Skeletal muscle tissue (tissue), 4 donors: ENCODE data around the gene MUSTN1. TPM values are rescaled to one million over a fixed set of nuclear protein-coding genes. Genes with fewer than 3 reads are reported as not detected.

Experiments used
- H3K27ac ChIP-seq: one replicate; pipeline ENCODE4 v1.7.0; 2013; ENCODE audit warnings: mild to moderate bottlenecking, low read depth, low read length, inconsistent platforms
- H3K27me3 ChIP-seq, 3 donors: one replicate each; pipeline ENCODE4 v1.7.0; 2013; ENCODE audit warnings: low read length in 3 of 3; ENCODE audit not compliant: control insufficient read depth in 3 of 3, insufficient read depth in 3 of 3
- H3K36me3 ChIP-seq, 3 donors: one replicate each; pipeline ENCODE4 v1.7.0; 2013; ENCODE audit warnings: low read length in 3 of 3; ENCODE audit not compliant: control insufficient read depth in 3 of 3, insufficient read depth in 3 of 3
- H3K4me1 ChIP-seq, 3 donors: one replicate each; pipeline ENCODE4 v1.7.0; 2013; ENCODE audit warnings: low read length in 3 of 3, mild to moderate bottlenecking in 3 of 3; ENCODE audit not compliant: control insufficient read depth in 3 of 3, insufficient read depth in 3 of 3
- H3K4me3 ChIP-seq, 3 donors: one replicate each; pipeline ENCODE4 v1.7.0; 2013; ENCODE audit warnings: low read length in 3 of 3
- H3K9ac ChIP-seq, 3 donors: one replicate each; pipeline ENCODE4 v1.7.0; 2013; ENCODE audit warnings: low read length in 3 of 3, mild to moderate bottlenecking in 3 of 3, moderate library complexity in 2 of 3, low read depth in 1 of 3
- H3K9me3 ChIP-seq, 3 donors: one replicate each; pipeline ENCODE4 v1.7.0; 2013; ENCODE audit warnings: low read length in 3 of 3; ENCODE audit not compliant: control insufficient read depth in 3 of 3
- total RNA-seq: library from RNA; depleted of rRNA; stranded (reverse); fragments of >200 nt; gene quantifications from one replicate; pipeline ENCODE4 v1.2.3, GENCODE V29; 2014
- donor health status: Osteomylitis.

Gene MUSTN1
- total RNA-seq, 1 donor from 2014 or later: 35.5 TPM

- Histone ChIP-seq H3K27me3 (no peaks in the 10 kb centered on the region), H3K4me1 (peaks cover 8 to 13% (median 11%) of the 10 kb centered on the region in 3 donors), H3K9ac (no peak overlapping the region), H3K27ac (no peak overlapping the region), H3K4me3 (no peak overlapping the region), H3K36me3 (peaks cover 54 to 71% (median 59%) of the 10 kb centered on the region in 3 donors), H3K9me3 (no peaks in the 10 kb centered on the region)
Measured at GRCh38 chr3:52816199-52816598, 18.6 kb downstream of the MUSTN1 start.

GRCh38 chr3:52813810-52814209 is 21.0 kb downstream of the MUSTN1 start:
- Histone ChIP-seq H3K27me3 (no peaks in the 10 kb centered on the region), H3K9me3 (no peaks in the 10 kb centered on the region), H3K4me3 (no peak overlapping the region), H3K27ac (no peak overlapping the region), H3K4me1 (peaks cover 0 to 4% (median 2%) of the 10 kb centered on the region in 3 donors), H3K9ac (no peak overlapping the region), H3K36me3 (peaks cover 35 to 47% (median 39%) of the 10 kb centered on the region in 3 donors)

- no peaks in the 10 kb centered on the region for H3K9me3 ChIP-seq
- no peak overlapping the region for H3K9ac ChIP-seq
- peaks cover 0 to 4% (median 2%) of the 10 kb centered on the region in 3 donors for H3K4me1 ChIP-seq
- no peak overlapping the region for H3K4me3 ChIP-seq
- H3K27me3 ChIP-seq: no peaks in the 10 kb centered on the region
- H3K27ac ChIP-seq: no peak overlapping the region
- peaks cover 15 to 24% (median 16%) of the 10 kb centered on the region in 3 donors for H3K36me3 ChIP-seq
Measured at GRCh38 chr3:52811452-52812011, 23.3 kb downstream of the MUSTN1 start.

- Histone ChIP-seq H3K9me3 (no peaks in the 10 kb centered on the region), H3K9ac (no peak overlapping the region), H3K27ac (no peak overlapping the region), H3K4me3 (no peak overlapping the region), H3K4me1 (peaks cover 0 to 4% (median 2%) of the 10 kb centered on the region in 3 donors), H3K27me3 (no peaks in the 10 kb centered on the region), H3K36me3 (peaks cover 9 to 18% (median 10%) of the 10 kb centered on the region in 3 donors)
Measured at GRCh38 chr3:52810923-52811322, 23.9 kb downstream of the MUSTN1 start.

- Histone ChIP-seq H3K4me3 (no peak overlapping the region), H3K9ac (no peak overlapping the region), H3K9me3 (no peaks in the 10 kb centered on the region), H3K36me3 (peaks cover 8 to 14% (median 8%) of the 10 kb centered on the region in 3 donors), H3K27me3 (no peaks in the 10 kb centered on the region), H3K4me1 (peaks cover 0 to 4% (median 2%) of the 10 kb centered on the region in 3 donors), H3K27ac (no peak overlapping the region)
Measured at GRCh38 chr3:52809662-52810377, 25.0 kb downstream of the MUSTN1 start.

GRCh38 chr3:52809149-52809548 is 25.7 kb downstream of the MUSTN1 start:
- peaks cover 8 to 13% (median 8%) of the 10 kb centered on the region in 3 donors for H3K36me3 ChIP-seq
- no peak overlapping the region for H3K27ac ChIP-seq
- H3K9ac ChIP-seq: no peak overlapping the region
- H3K27me3 ChIP-seq: no peaks in the 10 kb centered on the region
- H3K9me3 ChIP-seq: no peaks in the 10 kb centered on the region
- H3K4me1 ChIP-seq: peaks cover 0 to 4% (median 2%) of the 10 kb centered on the region in 3 donors
- H3K4me3 ChIP-seq: no peak overlapping the region

- H3K9me3 ChIP-seq: no peaks in the 10 kb centered on the region
- H3K27me3 ChIP-seq: no peaks in the 10 kb centered on the region
- no peak overlapping the region for H3K4me3 ChIP-seq
- H3K9ac ChIP-seq: no peak overlapping the region
- no peak overlapping the region for H3K27ac ChIP-seq
- H3K4me1 ChIP-seq: no peaks in the 10 kb centered on the region
- no peaks in the 10 kb centered on the region for H3K36me3 ChIP-seq
Measured at GRCh38 chr3:52805270-52806039, 29.4 kb downstream of the MUSTN1 start.

- no peaks in the 10 kb centered on the region for H3K4me1 ChIP-seq
- H3K27ac ChIP-seq: no peak overlapping the region
- H3K36me3 ChIP-seq: no peaks in the 10 kb centered on the region
Measured at GRCh38 chr3:52801839-52802238, 33.0 kb downstream of the MUSTN1 start.

GRCh38 chr3:52800079-52800478 is 34.7 kb downstream of the MUSTN1 start:
- Histone ChIP-seq H3K27me3 (no peaks in the 10 kb centered on the region), H3K9ac (no peak overlapping the region), H3K4me3 (no peak overlapping the region), H3K9me3 (no peaks in the 10 kb centered on the region), H3K36me3 (no peaks in the 10 kb centered on the region), H3K27ac (no peak overlapping the region), H3K4me1 (no peaks in the 10 kb centered on the region)

More at GRCh38 chr3:52801839-52802238, 33.0 kb downstream of the MUSTN1 start:
- no peak overlapping the region for H3K9ac ChIP-seq
- no peaks in the 10 kb centered on the region for H3K27me3 ChIP-seq
- H3K9me3 ChIP-seq: no peaks in the 10 kb centered on the region
- no peak overlapping the region for H3K4me3 ChIP-seq
